ENCODE data around the gene PDZD2. TPM values are rescaled to one million over a fixed set of nuclear protein-coding genes. Genes with fewer than 3 reads are reported as not detected.

Gene PDZD2
- total RNA-seq, 1 donor from 2014 or later = 21.5 TPM

- H3K36me3 Mint-ChIP-seq = peaks cover 27% of the 10 kb centered on the region
- no peaks in the 10 kb centered on the region for H3K27me3 Mint-ChIP-seq (ENCODE audit: low read depth)
- H3K9me3 Mint-ChIP-seq = no peaks in the 10 kb centered on the region
- H3K27ac Mint-ChIP-seq = peak overlapping the region; percentile 48
- H3K4me3 Mint-ChIP-seq = no peak overlapping the region
- no peak for DNase-seq (ENCODE audit: low spot score in 2 of 2, unreplicated experiment in 2 of 2)
- H3K4me1 Mint-ChIP-seq = peaks cover 15% of the 10 kb centered on the region
- TF ChIP-seq CTCF (IDR thresholded peaks at IDR 0.05; ENCODE audit: unreplicated experiment) = no peak
Measured at GRCh38 chr5:32098291-32098690, 459.4 kb downstream of the PDZD2 start.

- Mint-ChIP-seq H3K27me3 (ENCODE audit: low read depth) (no peaks in the 10 kb centered on the region), H3K4me1 (peaks cover 15% of the 10 kb centered on the region), H3K9me3 (no peaks in the 10 kb centered on the region), H3K27ac (peak overlapping the region; percentile 88), H3K4me3 (no peak overlapping the region), H3K36me3 (peaks cover 33% of the 10 kb centered on the region)
- no peak for TF ChIP-seq CTCF (IDR thresholded peaks at IDR 0.05; ENCODE audit: unreplicated experiment)
- no peak for DNase-seq (ENCODE audit: low spot score in 2 of 2, unreplicated experiment in 2 of 2)
Measured at GRCh38 chr5:32098890-32099310, 460.0 kb downstream of the PDZD2 start.

- H3K9me3 Mint-ChIP-seq = no peaks in the 10 kb centered on the region
- no peaks in the 10 kb centered on the region for H3K27me3 Mint-ChIP-seq (ENCODE audit: low read depth)
- peaks cover 15% of the 10 kb centered on the region for H3K4me1 Mint-ChIP-seq
- no peak for DNase-seq (ENCODE audit: low spot score in 2 of 2, unreplicated experiment in 2 of 2)
- H3K36me3 Mint-ChIP-seq = peaks cover 33% of the 10 kb centered on the region
- peak overlapping the region; percentile 88 for H3K27ac Mint-ChIP-seq
- no peak overlapping the region for H3K4me3 Mint-ChIP-seq
- TF ChIP-seq CTCF (IDR thresholded peaks at IDR 0.05; ENCODE audit: unreplicated experiment) = no peak
Measured at GRCh38 chr5:32099486-32100035, 460.6 kb downstream of the PDZD2 start.

GRCh38 chr5:32100230-32100629 is 461.3 kb downstream of the PDZD2 start:
- peaks cover 15% of the 10 kb centered on the region for H3K4me1 Mint-ChIP-seq
- H3K27ac Mint-ChIP-seq = peak overlapping the region; percentile 36
- DNase-seq (ENCODE audit: low spot score in 2 of 2, unreplicated experiment in 2 of 2) = no peak
- peaks cover 35% of the 10 kb centered on the region for H3K36me3 Mint-ChIP-seq
- H3K27me3 Mint-ChIP-seq (ENCODE audit: low read depth) = no peaks in the 10 kb centered on the region
- no peak overlapping the region for H3K4me3 Mint-ChIP-seq
- TF ChIP-seq CTCF (IDR thresholded peaks at IDR 0.05; ENCODE audit: unreplicated experiment) = no peak
- no peaks in the 10 kb centered on the region for H3K9me3 Mint-ChIP-seq

GRCh38 chr5:32100691-32101302 is 461.9 kb downstream of the PDZD2 start:
- no peak for TF ChIP-seq CTCF (IDR thresholded peaks at IDR 0.05; ENCODE audit: unreplicated experiment)
- H3K27me3 Mint-ChIP-seq (ENCODE audit: low read depth) = no peaks in the 10 kb centered on the region
- no peak overlapping the region for H3K4me3 Mint-ChIP-seq
- peaks cover 36% of the 10 kb centered on the region for H3K36me3 Mint-ChIP-seq
- no peak for DNase-seq (ENCODE audit: low spot score in 2 of 2, unreplicated experiment in 2 of 2)
- H3K4me1 Mint-ChIP-seq = peaks cover 15% of the 10 kb centered on the region
- H3K27ac Mint-ChIP-seq = no peak overlapping the region
- H3K9me3 Mint-ChIP-seq = no peaks in the 10 kb centered on the region

All from mesothelial cell of epicardium (in vitro differentiated cells).